ENCODE data around the gene PSMG3.

The PSMG3 gene

DNA sequence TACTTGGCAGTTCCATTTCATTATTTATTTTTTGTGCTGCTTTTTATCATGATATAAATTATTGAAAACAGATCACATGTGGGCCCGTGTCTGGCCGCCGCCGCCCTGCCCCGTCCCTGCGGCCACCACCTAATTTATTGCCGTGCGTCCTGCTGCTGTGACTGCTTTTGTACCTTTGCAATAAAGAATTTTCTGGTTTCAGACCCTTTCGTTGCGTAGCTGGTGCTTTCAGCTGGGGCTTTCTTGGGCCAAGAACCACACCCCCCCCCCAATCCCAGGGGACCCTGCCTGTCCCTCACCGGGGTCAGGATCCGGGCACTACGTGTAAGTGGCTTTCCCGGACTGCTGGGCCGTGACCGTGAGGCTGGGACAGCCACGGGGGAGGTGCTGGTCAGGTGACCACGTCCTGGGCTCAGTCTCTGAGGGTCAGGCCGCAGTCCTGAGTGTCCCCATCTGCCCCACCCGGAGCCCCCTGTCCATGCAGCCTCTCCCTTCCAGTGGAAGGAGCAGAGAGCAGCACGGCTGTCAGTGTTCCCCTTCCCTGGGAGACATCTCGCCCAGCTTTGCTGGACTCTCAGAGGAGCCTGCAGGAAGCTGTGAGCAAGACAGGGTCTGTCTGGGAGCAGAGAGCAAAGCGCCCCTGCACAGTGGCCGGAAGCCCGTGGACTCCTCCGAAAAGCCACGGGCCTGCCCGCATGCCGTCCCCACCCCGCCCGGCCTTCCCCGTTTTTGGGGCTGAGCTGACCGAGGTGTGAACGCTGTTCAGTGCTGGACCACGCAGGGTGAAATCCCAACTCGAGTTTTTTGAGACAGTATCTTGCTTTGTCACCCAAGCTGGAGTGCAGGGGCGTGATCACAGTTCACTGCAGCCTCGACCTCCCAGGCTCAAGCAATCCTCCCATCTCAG is 26.7 kb downstream of the PSMG3 start:
- no peak for DNase-seq

DNA sequence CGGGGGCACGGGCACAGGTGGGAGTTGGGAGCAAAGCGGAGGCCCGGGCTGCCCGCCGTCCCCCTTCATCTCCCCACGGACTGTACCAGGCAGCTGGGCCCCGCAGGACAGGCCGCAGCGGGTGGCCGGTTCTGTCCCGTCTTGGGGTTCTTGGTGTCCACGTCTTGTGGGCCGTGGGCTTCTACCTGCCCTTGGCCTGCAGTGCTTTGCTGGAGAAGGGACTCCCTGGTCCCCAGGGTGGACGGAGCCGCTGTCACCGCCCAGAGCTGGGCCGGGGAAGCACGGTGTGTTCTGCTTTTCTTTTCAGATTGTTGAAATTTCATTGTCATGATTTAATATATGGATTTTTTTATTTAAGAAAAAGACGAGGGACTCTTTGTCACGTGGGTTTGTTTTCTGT is 27.5 kb downstream of the PSMG3 start:
- no peak for DNase-seq

DNA sequence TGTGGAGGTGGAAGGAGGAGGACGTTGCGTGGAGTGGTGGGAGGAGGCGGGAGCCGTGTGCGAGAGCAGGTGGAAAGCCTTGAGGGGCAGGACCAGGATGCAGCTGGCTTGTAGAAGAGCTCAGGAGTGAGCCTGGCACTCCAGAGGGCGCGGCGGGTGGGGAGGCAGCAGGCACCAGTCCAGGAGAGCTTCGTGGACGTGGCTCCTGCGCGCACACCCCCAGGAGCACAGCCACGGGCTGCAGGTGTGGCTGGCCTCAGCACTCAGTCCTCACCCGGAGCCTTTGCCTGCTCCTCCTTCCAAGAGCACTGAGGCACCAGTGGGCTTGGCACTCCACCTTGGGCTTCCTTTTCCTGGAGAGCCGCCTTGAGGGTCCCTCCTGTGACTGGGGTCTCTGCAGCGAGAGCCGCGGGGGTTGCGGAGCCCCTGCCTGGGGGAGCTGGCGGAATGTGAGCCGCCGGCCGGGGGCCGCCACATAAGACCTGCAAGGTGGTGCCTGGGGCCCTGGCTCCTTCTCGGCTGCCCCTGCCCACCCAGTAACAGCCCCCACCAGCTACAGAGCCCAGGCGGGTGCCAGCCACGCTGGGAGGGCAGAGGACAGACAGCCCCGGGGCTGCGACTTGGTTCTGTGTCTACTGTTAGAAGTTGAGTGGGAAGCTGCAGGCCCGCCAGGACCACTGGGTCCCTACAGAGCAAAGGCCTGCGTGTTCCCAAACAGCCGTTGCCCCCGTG is 28.2 kb downstream of the PSMG3 start:
- DNase-seq: no peak

DNA sequence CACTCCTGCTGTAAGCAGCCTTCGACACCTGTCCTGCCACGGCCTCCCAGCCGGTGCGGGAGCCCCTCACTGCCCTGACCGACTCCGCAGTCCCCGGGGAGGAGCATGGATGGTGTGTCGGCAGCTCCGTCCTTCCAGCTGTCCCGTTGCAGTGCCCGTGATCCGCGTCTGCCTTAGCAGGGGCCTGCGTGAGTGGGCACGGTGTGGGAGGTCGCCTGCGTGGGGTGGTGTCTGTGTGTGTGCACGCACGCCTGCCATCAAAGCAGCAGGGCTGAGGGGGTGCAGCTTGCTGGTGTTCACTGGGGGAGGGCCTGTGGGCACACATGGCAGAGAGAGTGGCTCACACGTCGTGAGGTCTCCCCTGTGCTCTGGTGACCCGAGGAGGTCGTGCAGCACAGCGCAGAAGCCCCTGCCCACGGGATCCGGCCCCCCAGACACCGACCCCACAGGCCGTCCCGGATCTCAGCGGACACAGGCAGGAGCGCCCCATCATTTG is 29.0 kb downstream of the PSMG3 start:
- no peak for DNase-seq

DNA sequence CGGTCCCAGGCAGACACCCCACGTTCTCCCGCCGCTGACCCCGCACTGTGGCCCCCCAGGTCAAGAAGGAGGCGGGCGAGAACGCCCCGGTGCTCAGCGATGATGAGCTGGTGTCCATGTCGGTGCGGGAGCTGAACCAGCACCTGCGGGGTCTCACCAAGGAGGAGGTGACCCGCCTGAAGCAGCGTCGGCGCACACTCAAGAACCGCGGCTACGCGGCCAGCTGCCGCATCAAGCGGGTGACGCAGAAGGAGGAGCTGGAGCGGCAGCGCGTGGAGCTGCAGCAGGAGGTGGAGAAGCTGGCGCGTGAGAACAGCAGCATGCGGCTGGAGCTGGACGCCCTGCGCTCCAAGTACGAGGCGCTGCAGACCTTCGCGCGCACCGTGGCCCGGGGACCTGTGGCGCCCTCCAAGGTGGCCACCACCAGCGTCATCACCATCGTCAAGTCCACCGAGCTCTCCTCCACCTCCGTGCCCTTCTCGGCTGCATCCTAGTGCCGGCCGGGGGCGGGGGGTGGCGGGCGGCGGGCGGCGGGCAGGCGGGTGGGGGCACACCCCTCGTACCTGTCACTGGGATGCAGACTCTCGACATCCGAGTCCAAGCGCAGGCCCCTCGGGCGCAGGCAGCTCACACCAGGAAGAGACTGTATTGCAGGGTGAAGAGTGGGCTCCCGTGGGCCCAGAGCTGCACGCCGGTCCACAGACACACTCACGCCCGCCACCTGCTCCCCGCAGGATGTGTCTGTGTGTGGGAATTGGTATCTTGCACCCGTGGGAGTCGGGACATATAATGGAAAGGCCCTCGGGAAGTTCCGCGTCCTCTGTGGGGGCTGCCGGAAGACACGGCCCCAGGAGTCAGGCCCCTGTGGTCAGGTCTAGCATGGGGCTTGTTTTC is 29.7 kb downstream of the PSMG3 start:
- no peak for DNase-seq

DNA sequence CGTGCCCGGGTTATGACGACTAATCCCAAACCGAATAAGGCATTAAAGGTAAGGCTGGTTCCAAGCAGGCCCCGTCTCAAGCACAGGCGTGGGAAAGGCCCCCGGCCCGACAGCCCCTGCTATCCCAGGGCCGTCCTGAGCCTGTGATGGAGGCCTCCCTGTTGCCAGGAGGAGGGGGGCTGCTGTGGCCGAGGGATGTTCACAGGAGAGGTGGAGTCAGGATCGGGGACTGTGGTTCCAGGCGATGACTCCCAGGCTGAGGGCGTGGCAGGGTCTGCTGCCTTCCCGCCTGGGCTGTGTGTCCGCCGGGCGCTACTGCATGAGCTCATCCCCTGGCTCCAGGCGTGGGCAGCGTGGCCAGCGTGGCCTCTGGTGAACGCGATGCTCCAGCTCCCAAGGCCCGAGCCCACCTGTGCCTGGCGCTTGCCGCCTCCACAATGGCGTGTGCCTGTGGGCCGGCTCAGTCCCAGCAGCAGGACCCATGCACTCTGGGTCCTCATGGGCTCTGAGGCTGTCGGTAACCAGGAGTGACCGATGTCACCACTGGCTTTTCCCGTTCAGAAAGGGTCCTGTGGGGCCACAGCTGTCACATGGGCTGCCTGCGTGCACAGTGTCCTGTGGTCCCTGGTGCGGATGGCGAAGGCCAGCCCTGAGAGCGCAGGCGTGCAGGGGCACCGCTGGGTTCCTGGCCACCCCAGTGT is 30.5 kb downstream of the PSMG3 start:
- no peak for DNase-seq

DNA sequence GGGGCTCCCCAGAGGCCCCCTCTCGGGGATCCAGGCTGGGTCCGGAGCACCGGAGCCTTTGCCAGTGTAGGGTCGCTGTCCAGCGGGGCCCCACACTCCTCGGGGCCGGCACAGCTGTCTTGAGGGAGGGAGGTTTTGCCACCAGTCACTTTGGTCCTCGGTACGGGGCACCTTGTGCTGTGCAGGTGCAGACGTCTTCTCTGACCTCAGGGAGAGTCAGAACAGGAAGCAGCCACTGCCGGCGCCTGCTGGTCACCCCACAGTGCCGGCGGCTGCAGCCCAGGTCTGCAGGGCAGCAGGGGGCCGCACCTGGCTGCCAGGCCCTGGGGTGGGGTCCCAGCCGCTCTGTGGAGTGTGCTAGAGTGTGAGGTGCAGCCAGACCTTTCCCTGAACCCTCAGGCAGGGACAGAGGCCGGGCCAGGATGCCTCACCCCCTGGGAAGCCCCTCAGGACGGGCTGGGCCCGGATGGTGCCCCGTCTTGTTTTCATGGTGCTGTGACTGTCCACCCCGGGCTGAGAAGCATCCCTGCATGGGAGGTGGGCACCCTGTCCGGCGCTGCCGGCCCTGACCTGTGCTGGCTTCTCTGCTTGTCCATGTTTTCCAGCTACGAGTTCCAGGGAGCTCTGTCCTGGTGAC is 31.2 kb downstream of the PSMG3 start:
- DNase-seq: no peak

DNA sequence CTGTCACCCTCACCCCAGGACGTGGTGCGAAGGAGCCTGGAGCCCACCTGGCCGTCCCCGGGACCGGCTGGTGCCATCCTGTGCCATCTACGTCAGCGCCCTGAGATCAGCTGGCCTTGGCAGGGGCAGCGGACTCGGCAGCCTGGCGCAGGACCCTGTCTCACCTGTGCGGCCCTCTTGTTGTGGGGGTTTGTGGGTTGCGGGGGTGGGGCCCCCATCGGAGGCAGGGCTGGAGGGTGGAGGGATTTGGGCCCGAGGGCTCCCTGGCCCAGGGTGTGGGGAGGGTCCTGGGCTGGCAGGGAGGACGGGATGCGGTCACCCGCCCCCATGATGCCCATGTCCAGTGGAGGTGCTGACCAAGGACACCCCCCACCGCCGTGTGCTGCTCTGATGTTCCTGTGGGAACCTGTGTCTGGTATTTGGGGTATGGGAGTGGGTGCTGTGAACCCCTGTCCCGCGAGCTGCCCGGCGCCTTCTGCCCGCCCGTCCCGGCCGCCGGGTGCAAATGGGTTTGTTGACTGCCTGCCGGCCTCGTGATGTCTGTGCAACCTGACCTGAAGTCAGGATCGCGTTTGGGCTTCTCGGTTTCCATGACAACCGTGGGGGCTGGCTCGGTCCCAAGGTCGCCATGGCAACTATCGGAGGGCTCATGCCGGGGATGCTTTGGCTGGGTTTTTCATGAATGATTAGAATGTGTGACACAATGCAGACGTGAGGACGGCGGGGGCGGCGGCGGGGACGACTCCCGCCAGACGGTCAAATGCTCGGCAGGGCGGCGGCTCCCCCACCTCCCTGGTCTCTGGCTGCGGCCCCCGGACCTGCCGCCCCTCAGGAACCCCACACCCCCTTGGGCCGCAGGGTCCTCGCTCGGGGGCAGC is 32.1 kb downstream of the PSMG3 start:
- DNase-seq: no peak

DNA sequence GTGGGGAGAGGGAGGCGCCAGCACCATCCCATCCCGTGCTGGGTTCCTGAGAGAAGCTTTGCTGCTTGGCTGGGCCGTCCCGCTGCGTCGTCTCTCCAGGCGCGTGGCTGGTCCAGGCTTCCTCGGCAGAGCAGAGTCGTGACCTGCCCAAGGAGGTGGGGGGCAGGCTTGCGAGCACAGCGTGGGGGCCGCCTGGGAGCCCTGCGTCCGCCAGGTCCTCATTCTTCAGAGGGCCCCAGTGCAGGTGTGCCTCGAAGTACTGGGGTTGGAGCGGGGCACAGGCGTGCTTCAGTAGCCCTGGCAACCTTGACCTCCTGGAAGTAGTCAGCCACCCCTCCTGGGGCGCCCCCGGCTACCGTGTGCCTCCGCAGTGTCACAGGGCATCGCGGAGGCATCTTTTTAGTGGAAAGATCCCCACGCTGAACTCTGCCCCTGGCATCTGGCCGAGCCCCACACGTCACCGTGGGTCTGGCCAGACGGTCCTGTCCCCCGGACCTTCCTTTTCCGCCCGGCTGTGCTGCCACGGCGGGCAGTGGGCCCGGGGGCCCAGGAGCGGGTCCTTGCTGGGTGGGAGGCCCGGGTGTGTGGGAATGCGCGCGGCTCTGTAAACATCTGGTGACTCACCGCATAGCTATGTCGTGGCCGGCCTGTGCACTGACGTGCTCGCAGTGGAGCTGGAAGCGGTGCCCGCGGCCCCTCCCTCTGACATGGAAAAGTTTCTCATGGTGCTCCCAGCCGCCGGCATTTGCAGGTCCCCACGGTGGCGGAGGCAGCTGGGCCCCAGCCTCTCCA is 32.9 kb downstream of the PSMG3 start:
- DNase-seq: no peak

DNA sequence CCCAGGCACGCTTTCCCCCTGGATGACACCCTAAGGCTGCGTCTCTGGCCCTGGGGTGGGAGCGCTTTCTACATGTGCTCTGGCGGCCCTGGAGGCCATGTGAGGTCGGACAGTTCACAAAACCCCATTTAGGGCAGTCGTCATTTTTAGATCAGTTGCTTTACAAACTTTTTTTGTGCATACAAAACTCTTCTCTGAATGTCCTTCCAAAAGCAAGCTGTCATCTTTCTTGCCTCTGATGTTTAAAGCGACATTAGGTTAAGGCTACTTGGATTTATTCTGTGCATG is 33.4 kb downstream of the PSMG3 start:
- DNase-seq: no peak

DNA sequence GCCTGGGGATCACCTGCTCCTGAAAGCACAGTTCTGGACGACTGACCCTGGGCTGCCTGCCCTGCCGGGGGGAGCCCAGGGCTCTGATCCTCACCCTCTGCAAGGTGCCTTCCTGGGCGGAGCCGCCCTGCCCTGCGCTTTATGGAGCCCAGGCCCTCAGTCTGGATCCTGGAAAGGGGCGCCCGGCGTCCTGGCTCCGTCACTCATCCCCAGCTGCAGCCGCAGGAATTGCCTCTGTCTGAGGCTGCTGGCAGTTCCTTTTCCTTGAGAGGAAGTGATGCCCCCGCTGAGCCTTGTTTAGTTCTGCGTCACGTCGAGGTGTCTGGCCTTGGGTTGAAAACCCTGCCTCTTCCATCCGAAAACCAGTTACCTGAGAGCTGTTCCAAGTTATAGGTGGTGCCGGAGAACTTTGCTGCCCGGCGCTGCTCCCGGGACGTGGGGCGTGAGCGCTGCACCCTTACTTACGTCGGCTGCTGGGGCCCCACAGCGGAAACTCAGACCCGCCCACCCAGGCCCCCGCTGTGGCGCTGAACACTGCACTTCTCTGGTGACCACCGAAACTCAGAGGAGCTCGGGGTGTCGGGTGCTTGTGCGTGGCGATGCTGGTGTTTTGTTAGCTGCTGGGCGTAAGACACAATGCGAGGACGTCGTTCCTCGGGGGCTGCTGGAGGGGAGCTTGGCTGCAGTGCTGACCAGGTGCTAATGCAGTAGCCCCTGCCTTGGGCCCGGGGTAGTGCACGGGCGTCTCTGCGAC is 34.0 kb downstream of the PSMG3 start:
- no peak for DNase-seq

DNA sequence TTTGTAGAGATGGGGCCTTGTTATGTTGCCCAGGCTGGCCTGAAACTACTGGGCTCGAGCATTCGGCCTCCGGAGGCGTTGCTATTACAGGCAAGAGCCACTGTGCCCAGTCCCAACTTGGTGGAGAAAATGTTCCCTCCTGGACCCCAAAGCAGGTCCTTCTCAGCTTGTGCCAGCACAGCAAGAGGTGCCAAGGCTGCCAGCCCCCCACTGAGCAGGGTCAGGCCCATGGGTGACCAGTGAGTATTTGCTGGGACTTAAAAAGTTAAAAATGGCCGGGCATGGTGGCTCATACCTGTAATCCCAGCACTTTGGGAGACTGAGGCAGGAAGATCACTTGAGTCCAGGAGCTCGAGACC is 34.8 kb downstream of the PSMG3 start:
- DNase-seq: no peak

DNA sequence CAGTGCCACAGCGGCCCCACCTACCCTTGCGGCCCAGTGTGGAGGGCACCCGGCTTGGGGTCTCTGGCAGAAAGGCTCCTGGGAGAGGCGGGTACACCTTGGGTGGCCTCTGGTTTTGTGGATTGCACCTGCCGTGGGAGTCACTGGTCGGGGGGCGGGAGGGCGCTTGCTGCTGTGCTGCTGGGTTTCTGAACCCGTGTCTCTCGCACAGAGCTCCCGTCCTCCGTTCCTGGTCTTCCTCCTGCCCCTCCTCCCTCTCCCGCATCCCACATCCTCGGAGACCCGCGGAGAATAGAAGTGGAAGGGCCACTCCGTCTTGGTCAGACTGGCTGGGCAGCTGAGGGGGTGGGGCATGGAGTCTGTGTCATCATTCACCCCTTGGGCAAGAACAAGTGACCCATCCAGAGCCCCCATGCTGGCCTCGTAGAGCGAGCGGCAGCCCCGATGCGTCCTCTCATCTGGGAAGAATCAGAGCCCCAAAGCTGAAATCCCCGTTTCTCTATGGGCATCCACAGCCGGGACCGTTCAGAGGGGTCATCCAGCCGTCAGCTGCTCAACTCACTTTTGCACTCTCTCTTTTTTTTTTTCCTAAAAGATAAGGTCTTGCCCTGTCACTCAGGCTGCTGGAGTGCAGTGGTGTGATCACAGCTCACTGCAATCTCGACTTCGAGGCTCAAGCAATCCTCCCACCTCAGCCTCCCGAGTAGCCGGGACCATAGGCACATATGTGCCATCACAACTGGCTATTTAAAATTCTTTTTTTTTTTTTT is 35.3 kb downstream of the PSMG3 start:
- no peak for DNase-seq

DNA sequence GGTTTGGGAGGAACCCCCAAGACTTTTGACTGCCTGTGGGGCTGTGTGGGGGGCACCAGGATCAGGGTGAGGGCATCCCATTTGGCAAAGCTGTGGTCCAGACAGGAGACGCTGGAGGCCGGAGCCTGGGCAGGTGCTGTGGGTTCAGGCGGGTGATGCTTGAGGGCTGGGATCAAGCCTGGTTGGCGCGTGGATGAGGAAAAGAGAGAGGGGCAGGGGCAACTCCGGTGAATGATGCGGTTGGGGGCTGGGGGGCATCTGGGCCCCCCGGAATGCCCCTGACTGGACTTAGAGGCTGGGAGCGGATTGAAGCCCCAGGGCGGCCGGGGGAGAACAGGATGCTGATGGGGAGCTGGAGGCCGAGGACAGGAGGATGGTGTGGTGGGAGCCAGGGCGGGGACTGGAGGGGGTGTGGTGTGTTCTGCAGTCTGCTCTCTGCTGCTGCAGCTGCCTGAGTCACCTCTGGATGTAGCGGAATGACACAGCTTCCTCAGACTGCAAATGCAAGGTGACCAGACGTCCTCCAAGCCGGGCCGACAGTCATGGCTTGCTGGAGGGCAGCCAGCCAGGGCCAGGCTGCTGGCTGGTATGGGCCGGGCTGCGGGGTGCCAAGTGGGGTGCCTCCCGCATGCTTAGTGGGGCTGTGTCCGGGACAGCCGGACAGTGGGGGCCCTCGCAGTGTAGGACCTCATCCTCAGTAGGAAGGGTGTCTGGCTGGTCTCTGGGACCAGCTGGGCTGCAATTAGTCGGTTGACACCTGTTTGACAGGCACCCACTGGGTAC is 36.1 kb downstream of the PSMG3 start:
- DNase-seq: no peak

DNA sequence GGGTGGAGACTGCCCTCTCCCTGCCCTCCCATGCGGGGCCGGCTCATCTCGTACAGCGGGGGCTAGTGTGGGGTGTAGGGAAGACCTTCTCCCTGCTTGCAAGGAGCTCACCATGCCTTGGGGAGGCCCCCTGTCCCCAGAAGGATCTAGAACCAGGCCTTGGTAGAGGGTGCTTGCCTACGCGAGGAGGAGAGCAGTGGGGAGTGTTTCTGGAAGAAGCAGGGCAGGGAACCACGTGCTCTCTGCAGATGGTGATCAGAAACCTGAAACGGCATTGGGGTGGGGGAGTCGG is 36.6 kb downstream of the PSMG3 start:
- no peak for DNase-seq

DNA sequence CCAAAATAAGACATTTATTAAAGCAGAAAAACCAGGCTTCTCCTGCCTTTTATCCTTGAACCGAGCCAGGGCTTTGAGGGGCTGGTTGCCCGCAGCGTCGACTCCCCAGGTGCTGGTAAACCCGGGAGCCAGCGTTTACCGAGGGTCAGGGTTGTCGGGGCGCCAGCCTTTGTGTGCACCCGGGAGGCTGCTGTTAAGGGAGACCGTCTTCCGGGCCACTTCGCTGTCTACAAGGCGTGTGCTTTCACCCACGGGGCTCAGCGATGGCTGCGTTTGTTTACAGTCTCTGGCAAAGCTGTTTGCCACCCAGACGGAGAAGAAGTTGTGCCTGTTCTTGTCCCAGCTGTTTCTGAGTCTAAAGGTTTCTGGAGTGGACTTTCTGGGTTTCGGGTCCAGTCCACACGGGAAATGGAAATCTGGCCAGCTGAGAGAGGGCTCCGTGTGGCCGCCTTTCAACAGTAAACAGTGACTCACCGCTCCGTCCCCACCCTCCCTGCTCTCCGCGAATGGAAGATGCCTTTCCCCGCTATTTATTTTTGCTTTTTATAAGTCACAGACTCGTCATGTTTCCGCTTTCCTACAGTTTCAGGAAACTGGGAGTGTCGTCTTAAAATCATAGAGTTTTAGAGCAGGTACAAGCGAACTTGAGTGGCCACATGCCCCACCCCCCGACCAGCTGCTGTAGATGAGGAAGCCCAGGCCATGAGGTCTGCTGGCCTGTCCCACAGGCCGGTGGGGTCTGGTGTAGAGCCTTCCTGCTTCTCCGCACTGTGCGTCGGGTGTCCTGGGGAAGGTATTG is 37.2 kb downstream of the PSMG3 start:
- peak; percentile 81 for DNase-seq

DNA sequence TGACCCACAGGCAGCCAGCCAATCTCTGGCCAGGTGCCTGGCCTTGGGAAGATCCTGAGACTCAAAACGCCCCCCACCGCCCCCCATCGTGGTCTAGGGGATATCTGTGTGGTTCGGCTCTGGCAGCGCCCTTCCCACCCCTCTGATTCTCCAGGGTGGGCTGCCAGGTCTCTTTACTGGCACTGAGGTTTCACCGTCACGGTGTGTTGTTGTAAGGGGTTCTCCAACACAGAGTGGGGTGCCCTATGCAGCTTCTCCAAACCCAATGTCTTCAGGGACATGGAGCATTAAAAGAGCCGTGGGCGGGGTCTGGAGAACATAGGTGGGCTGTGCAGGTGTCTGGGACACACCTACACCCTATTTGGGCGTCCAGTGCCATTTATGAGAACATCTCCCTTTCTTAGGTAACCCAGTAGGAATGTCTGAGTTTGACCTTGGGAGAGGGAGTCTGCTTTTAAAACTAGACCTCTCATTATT is 37.8 kb downstream of the PSMG3 start:
- peak; percentile 20 for DNase-seq
